ENCODE data around the gene ZNF653.
A peak's percentile ranks its signal among the peaks of the same experiment; 100 is the strongest.

ZNF653 gene, protein sequence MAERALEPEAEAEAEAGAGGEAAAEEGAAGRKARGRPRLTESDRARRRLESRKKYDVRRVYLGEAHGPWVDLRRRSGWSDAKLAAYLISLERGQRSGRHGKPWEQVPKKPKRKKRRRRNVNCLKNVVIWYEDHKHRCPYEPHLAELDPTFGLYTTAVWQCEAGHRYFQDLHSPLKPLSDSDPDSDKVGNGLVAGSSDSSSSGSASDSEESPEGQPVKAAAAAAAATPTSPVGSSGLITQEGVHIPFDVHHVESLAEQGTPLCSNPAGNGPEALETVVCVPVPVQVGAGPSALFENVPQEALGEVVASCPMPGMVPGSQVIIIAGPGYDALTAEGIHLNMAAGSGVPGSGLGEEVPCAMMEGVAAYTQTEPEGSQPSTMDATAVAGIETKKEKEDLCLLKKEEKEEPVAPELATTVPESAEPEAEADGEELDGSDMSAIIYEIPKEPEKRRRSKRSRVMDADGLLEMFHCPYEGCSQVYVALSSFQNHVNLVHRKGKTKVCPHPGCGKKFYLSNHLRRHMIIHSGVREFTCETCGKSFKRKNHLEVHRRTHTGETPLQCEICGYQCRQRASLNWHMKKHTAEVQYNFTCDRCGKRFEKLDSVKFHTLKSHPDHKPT

DNA sequence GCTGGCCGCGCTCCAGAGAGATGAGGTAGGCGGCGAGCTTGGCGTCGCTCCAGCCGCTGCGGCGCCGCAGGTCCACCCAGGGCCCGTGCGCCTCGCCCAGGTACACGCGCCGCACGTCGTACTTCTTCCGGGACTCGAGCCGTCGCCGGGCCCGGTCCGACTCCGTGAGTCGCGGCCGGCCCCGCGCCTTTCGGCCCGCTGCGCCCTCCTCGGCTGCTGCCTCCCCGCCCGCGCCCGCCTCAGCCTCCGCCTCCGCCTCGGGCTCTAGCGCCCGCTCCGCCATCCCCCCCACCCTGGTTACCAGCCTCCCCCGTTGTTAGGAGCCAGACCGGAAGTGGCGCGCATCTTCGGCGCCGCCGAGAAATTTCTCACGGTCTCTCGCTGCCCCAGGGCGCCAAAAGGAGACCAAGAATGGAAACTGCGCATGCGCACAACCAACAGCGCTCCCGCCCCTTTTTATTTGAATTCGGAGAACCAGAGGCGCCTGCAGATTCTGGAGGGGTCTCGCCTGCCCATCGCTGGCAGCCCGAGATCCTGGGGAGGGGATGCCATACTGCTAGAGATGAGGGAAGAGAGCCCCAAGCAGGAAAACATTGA, at the start of gene ZNF653:
Gene ZNF653, minus strand, starts transcription at position 336 of the 597 bp plus-strand sequence. Its CDS starts 53 bp downstream, at position 283.
- ATAC-seq (peak; percentile 73), DNase-seq (peak; percentile 95)

GRCh38 chr19:11555246-11555645, 49.6 kb upstream of the ZNF653 start:
- ATAC-seq = no peak
- no peak for DNase-seq

DNA sequence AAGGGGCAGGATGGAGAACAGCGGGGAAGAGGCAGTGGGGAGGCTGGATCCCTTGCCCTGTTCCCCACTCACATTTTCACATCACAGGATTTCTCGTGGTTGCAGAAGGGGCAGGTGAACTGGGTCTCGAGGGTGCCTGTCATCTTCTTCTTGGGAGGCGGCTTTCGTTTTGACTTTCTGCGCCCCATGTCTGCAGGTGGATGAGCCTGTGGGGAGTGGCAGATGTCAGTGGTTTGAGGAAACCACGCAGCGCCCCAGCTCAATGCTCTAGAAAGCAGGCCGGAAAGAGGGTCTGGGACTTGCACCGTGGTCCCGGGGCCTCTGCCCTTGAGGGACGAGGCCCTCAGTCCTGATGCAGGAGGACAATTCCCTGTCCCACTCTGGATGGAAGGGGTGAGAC, 48.5 kb upstream of the ZNF653 start:
- ATAC-seq = no peak
- no peak for DNase-seq

- DNase-seq (no peak), ATAC-seq (no peak)
These were observed 47.2 kb upstream of the ZNF653 start for GRCh38 chr19:11552666-11553372.

DNA sequence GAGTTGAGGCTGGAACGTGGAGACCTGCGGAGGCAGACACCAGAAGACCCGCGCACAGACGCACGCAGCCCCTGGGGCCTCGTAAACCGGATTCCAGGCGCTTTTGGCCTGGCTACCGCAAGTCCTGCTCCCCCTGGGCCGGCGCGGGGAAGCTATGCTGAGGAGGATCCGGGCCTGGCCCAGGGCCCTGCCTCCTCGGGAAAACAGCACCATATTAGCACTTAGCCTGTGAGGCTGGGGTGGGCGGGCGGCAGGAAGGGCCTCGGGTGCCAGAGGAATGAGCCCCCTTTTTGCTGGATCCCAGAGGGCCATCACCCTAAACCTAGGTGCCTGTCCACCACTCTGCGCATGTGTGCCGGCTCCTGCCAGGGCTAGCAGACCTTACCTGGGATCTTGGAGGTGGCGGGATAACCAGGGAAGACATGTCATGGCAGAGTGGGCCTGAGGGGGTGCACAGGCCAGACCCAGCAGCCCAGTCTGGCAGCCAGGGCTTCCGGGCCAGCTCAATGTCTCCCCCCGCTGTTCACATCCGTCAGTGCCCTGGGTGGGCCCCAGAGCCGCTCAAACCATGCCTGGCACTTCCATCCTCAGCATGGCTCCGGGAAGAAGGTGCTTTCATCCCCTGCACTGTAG, 46.1 kb upstream of the ZNF653 start:
- no peak for DNase-seq
- no peak for ATAC-seq

GRCh38 chr19:11550265-11550664, 44.6 kb upstream of the ZNF653 start:
- no peak for ATAC-seq
- no peak for DNase-seq

DNA sequence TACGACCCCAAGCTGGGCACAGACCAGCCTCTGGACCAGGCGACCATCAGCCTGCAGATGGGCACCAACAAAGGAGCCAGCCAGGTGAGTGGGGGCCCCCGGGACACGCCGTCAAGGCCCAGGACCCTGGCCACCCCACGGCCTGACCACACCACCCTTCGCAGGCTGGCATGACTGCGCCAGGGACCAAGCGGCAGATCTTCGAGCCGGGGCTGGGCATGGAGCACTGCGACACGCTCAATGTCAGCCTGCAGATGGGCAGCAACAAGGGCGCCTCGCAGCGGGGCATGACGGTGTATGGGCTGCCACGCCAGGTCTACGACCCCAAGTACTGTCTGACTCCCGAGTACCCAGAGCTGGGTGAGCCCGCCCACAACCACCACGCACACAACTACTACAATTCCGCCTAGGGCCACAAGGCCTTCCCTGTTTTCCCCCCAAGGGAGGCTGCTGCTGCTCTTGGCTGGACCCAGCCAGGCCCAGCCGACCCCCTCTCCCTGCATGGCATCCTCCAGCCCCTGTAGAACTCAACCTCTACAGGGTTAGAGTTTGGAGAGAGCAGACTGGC, 43.8 kb upstream of the ZNF653 start:
- DNase-seq = no peak
- no peak for ATAC-seq

GRCh38 chr19:11547929-11548700, 42.5 kb upstream of the ZNF653 start:
- DNase-seq (no peak), ATAC-seq (no peak)

- ATAC-seq (no peak), DNase-seq (no peak)
These were observed 35.6 kb upstream of the ZNF653 start for GRCh38 chr19:11541238-11541637.

- ATAC-seq (no peak), DNase-seq (no peak)
These were observed 35.0 kb upstream of the ZNF653 start for GRCh38 chr19:11540645-11541044.

- ATAC-seq (no peak), DNase-seq (no peak)
These were observed 34.1 kb upstream of the ZNF653 start for GRCh38 chr19:11539495-11540365.

GRCh38 chr19:11538232-11539036, 32.8 kb upstream of the ZNF653 start, which contains the start of gene CNN1:
TSS of gene CNN1 (plus strand) at chr19:11538851. CDS start at chr19:11538928, 77 bp downstream.
- ATAC-seq (no peak), DNase-seq (no peak)

GRCh38 chr19:11535792-11536595, 30.4 kb upstream of the ZNF653 start:
- ATAC-seq = peak; percentile 74
- peak; percentile 96 for DNase-seq

GRCh38 chr19:11534948-11535347, 29.3 kb upstream of the ZNF653 start:
- no peak for DNase-seq
- no peak for ATAC-seq

DNA sequence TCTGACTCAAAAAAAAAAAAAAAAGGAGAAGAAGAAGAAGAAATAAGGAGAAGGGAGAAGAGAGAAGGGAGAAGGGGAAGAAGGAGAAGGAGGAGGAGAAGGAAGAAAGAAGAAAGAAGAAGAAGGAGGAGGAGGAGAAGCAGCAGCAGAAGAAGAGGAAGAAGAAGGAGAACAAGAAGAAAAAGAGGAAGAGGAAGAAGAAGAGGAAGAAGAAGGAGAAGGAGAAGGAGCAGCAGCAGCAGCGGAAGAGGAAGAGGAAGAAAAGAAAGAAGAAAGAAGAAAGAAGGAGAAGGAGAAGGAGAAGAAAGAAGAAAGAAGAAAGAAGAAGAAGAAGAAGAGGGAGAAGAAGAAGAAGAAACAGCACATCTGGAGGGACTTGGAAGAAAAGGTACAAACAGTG, 28.9 kb upstream of the ZNF653 start:
- DNase-seq (no peak), ATAC-seq (no peak)

DNA sequence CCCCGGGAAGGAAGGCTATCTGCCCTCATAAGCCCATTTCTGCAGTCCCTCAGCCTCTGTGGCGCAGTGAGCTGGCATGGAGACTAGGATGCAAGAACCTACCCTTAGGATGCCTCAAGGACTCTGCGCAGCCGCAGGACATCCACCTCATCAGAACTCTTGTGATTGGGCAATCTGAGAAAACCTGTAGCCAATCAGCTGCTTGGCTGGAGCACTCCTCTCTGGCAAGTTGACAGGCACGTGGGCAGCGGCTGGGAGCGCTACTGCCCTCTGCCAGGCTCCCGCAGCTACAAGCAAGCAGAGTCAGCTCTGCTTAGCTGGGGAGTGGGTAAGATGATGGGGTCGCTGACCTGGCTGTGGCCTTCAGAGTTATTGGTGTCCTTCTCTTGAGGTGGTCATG, 24.8 kb upstream of the ZNF653 start:
- peak; percentile 65 for DNase-seq
- no peak for ATAC-seq

GRCh38 chr19:11528551-11529341, 23.1 kb upstream of the ZNF653 start, which contains the start of gene ECSIT:
TSS of gene ECSIT (minus strand) at chr19:11529134. CDS start at chr19:11519170, 9,964 bp downstream.
- ATAC-seq (peak; percentile 96), DNase-seq (peak; percentile 94)
